Tongue (tissue), 2 donors: ENCODE measurements around the gene PIWIL4. TPM values are rescaled to one million over a fixed set of nuclear protein-coding genes. Genes with fewer than 3 reads are reported as not detected.
A peak's percentile ranks its signal among the peaks of the same experiment; 100 is the strongest.
"Not testable (repeated sequence)": the region's sequence is repeated elsewhere in the genome, so short reads cannot be mapped to it uniquely, and the experiment has no call there.

Experiments used
- DNase-seq: peaks from one replicate; pipeline ENCODE4 v3.0.0-alpha.2; 2015
- total RNA-seq: library from RNA; depleted of rRNA; stranded (reverse); fragments of >200 nt; gene quantifications from one replicate; pipeline ENCODE4 v1.2.3, GENCODE V29; 2014

PIWIL4 gene
- total RNA-seq, 1 donor from 2014 or later, result 9.0 TPM

GRCh38 chr11:94638902-94639373, 71.8 kb downstream of the PIWIL4 start:
- DNase-seq, result peak; percentile 30

GRCh38 chr11:94639901-94640721, 72.9 kb downstream of the PIWIL4 start:
- no peak for DNase-seq

- peak; percentile 30 for DNase-seq
Observed at GRCh38 chr11:94641167-94641761, 74.1 kb downstream of the PIWIL4 start.

- DNase-seq, result not testable (repeated sequence)
Observed at GRCh38 chr11:94643186-94643585, 76.0 kb downstream of the PIWIL4 start.

- no peak for DNase-seq
Observed at GRCh38 chr11:94647926-94648325, 80.8 kb downstream of the PIWIL4 start.

- no peak for DNase-seq
Observed at GRCh38 chr11:94648789-94649188, 81.6 kb downstream of the PIWIL4 start.

GRCh38 chr11:94649254-94649653, 82.1 kb downstream of the PIWIL4 start:
- DNase-seq, result no peak

- no peak for DNase-seq
Observed at GRCh38 chr11:94649964-94650623, 82.9 kb downstream of the PIWIL4 start.

GRCh38 chr11:94650756-94651155, 83.6 kb downstream of the PIWIL4 start:
- peak; percentile 62 for DNase-seq

GRCh38 chr11:94652735-94653284, 85.6 kb downstream of the PIWIL4 start:
- no peak for DNase-seq

GRCh38 chr11:94653561-94653960, 86.4 kb downstream of the PIWIL4 start:
- no peak for DNase-seq

GRCh38 chr11:94654201-94654600, 87.0 kb downstream of the PIWIL4 start:
- DNase-seq, result no peak

GRCh38 chr11:94655291-94655690, 88.1 kb downstream of the PIWIL4 start:
- no peak for DNase-seq

- no peak for DNase-seq
Observed at GRCh38 chr11:94655956-94656355, 88.8 kb downstream of the PIWIL4 start.

- DNase-seq, result no peak
Observed at GRCh38 chr11:94656968-94657367, 89.8 kb downstream of the PIWIL4 start.

- no peak for DNase-seq
Observed at GRCh38 chr11:94657629-94658028, 90.5 kb downstream of the PIWIL4 start.

GRCh38 chr11:94658386-94658785, 91.2 kb downstream of the PIWIL4 start:
- no peak for DNase-seq

GRCh38 chr11:94658888-94659287, 91.7 kb downstream of the PIWIL4 start:
- no peak for DNase-seq

GRCh38 chr11:94661444-94661843, 94.3 kb downstream of the PIWIL4 start:
- DNase-seq, result no peak

GRCh38 chr11:94662065-94662779, 95.1 kb downstream of the PIWIL4 start:
- no peak for DNase-seq

GRCh38 chr11:94662846-94663390, 95.8 kb downstream of the PIWIL4 start:
- DNase-seq, result no peak

GRCh38 chr11:94664346-94664745, 97.2 kb downstream of the PIWIL4 start:
- DNase-seq, result no peak
